Measurements from ENCODE around the gene RNASE13. TPM values are rescaled to one million over a fixed set of nuclear protein-coding genes. Genes with fewer than 3 reads are reported as not detected.

RNASE13 gene
- polyA plus RNA-seq, 1 experiment = not detected

- peak; percentile 88 for DNase-seq (ENCODE audit: low read depth, low spot score)
- Histone ChIP-seq H3K4me3 (ENCODE audit: low read depth, low read length) (peak overlapping the region; percentile 82), H3K27ac (ENCODE audit: low read depth, low read length) (peak overlapping the region; percentile 95), H3K27me3 (ENCODE audit: control insufficient read depth, insufficient read depth, low read length) (no peaks in the 10 kb centered on the region), H3K9me3 (ENCODE audit: control insufficient read depth, insufficient read depth, low read length) (no peaks in the 10 kb centered on the region; the same call in 1 of the 2 replicates)
- CTCF ChIA-PET = interaction anchor here (0.6 to 9.0 kb wide), 18 partner anchors 8 to 749 kb away, joined by 3 to 128 read pairs (median 6); no protein-coding TSS in a partner anchor
- no peak for TF ChIP-seq CTCF (IDR thresholded peaks at IDR 0.05; ENCODE audit: low read depth, low read length)
- POLR2A ChIA-PET = interaction anchor here (0.6 to 3.0 kb wide), 18 partner anchors 8 to 610 kb away, joined by 3 to 40 read pairs (median 4); partner anchors contain the start of genes RNASE4 and SUPT16H
Measured at GRCh38 chr14:21071225-21072030, 36.8 kb upstream of the RNASE13 start.

DNA sequence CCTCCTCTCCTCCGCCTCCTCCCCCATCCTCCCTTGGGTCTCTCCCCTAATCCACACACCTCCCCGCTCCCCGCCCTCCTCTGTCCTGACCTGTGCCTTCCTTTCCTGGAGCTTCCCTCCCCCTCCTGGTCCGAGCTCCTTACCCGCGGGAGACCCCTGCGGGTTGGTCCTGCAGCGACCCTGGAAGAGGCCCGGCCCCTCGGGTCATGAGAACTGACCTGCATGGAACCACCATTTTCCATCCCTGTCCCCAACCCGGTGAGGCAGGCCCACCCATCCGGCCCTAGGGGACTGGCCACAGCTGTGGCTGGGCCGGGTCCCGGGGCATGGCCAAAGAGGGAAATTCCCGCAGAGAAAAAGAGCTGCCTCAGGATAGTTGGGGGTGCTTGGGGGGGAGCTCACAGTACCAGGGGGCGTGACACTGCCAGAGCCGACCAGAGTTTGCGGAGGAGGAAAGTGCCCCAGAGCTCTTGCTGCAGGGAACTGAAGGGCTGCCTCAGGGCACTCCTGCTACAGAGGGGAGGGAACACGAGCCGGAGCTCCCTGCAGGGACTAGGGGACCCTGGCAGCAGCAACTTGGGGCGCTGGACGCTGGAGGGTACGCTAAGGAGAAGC lies 36.1 kb upstream of the RNASE13 start:
- CTCF ChIA-PET = interaction anchor here (0.8 to 9.0 kb wide), 11 partner anchors 9 to 371 kb away, joined by 3 to 128 read pairs (median 9); no protein-coding TSS in a partner anchor

GRCh38 chr14:21070083-21070609 lies 35.5 kb upstream of the RNASE13 start, which contains the start of gene ARHGEF40:
TSS of gene ARHGEF40 (plus strand) at chr14:21070304. CDS start at chr14:21070397, 93 bp downstream.
- CTCF ChIA-PET = interaction anchor here (0.6 to 9.0 kb wide), 9 partner anchors 8 to 379 kb away, joined by 3 to 128 read pairs (median 28); no protein-coding TSS in a partner anchor
- Histone ChIP-seq H3K9me3 (ENCODE audit: control insufficient read depth, insufficient read depth, low read length) (no peaks in the 10 kb centered on the region; the same call in 1 of the 2 replicates), H3K27ac (ENCODE audit: low read depth, low read length) (peak within 1 kb of the TSS; percentile 95), H3K27me3 (ENCODE audit: control insufficient read depth, insufficient read depth, low read length) (no peaks in the 10 kb centered on the region), H3K4me3 (ENCODE audit: low read depth, low read length) (peak within 1 kb of the TSS; percentile 82)
- no peak for DNase-seq (ENCODE audit: low read depth, low spot score)
- no peak for TF ChIP-seq CTCF (IDR thresholded peaks at IDR 0.05; ENCODE audit: low read depth, low read length)
- POLR2A ChIA-PET = interaction anchor here (0.7 to 3.0 kb wide), 6 partner anchors 8 to 82 kb away, joined by 3 to 40 read pairs (median 8); no protein-coding TSS in a partner anchor

More for the DNA sequence above, 36.1 kb upstream of the RNASE13 start:
- Histone ChIP-seq H3K9me3 (ENCODE audit: control insufficient read depth, insufficient read depth, low read length) (no peaks in the 10 kb centered on the region; the same call in 1 of the 2 replicates), H3K4me3 (ENCODE audit: low read depth, low read length) (peak overlapping the region; percentile 82), H3K27ac (ENCODE audit: low read depth, low read length) (peak overlapping the region; percentile 95), H3K27me3 (ENCODE audit: control insufficient read depth, insufficient read depth, low read length) (no peaks in the 10 kb centered on the region)
- POLR2A ChIA-PET = interaction anchor here (0.7 to 3.0 kb wide), 16 partner anchors 8 to 609 kb away, joined by 3 to 40 read pairs (median 4); partner anchors contain the start of gene SUPT16H
- no peak for TF ChIP-seq CTCF (IDR thresholded peaks at IDR 0.05; ENCODE audit: low read depth, low read length)
- no peak for DNase-seq (ENCODE audit: low read depth, low spot score)

- no peaks in the 10 kb centered on the region; the same call in 1 of the 2 replicates for H3K9me3 ChIP-seq (ENCODE audit: control insufficient read depth, insufficient read depth, low read length)
- ChIA-PET CTCF (interaction anchor here (0.6 to 9.0 kb wide), 20 partner anchors 11 to 379 kb away, joined by 3 to 153 read pairs (median 9); no protein-coding TSS in a partner anchor), POLR2A (interaction anchor here (1.4 to 3.0 kb wide), 5 partner anchors 18 to 35 kb away, joined by 3 to 40 read pairs (median 11); no protein-coding TSS in a partner anchor)
- DNase-seq (ENCODE audit: low read depth, low spot score) = no peak
- H3K27ac ChIP-seq (ENCODE audit: low read depth, low read length) = peak overlapping the region; percentile 70
- TF ChIP-seq CTCF (IDR thresholded peaks at IDR 0.05; ENCODE audit: low read depth, low read length) = no peak
- peak overlapping the region; percentile 82 for H3K4me3 ChIP-seq (ENCODE audit: low read depth, low read length)
- no peaks in the 10 kb centered on the region for H3K27me3 ChIP-seq (ENCODE audit: control insufficient read depth, insufficient read depth, low read length)
Measured at GRCh38 chr14:21069388-21070082, 34.9 kb upstream of the RNASE13 start.

All from AG04450 (cell line).